Measurements from ENCODE around the gene ZNF217. TPM values are rescaled to one million over a fixed set of nuclear protein-coding genes. Genes with fewer than 3 reads are reported as not detected.
A peak's percentile ranks its signal among the peaks of the same experiment; 100 is the strongest.
"Not testable (repeated sequence)": the region's sequence is repeated elsewhere in the genome, so short reads cannot be mapped to it uniquely, and the experiment has no call there.

The ZNF217 gene
- total RNA-seq, 2 experiments from 2014 or later, result 39.7 to 68.4 TPM

GRCh38 chr20:53613748-53614147 is 20.1 kb upstream of the ZNF217 start:
- Histone ChIP-seq H3K9me2 (ENCODE audit: insufficient read depth, low read length) (no peaks in the 10 kb centered on the region), H3K79me2 (ENCODE audit: insufficient read depth, low read depth, low read length) (peaks cover 5% of the 10 kb centered on the region; the same call in 1 of the 2 replicates), H3K4me3 (ENCODE audit: low read depth, low read length, poor library complexity, severe bottlenecking) (no peak overlapping the region), H3K4me2 (ENCODE audit: low read length) (no peak overlapping the region), H2AFZ (ENCODE audit: low read length) (peak overlapping the region; percentile 60), H3K36me3 (ENCODE audit: insufficient read depth, low read length) (no peaks in the 10 kb centered on the region), H4K20me1 (ENCODE audit: insufficient read depth, low read length) (no peaks in the 10 kb centered on the region), H3K27ac (ENCODE audit: low read depth, low read length, poor library complexity, severe bottlenecking) (peak overlapping the region; percentile 5), H3K9me3 (ENCODE audit: low read length) (no peaks in the 10 kb centered on the region), H3K4me1 (ENCODE audit: insufficient read depth, low read length, poor library complexity, severe bottlenecking) (peaks cover 56% of the 10 kb centered on the region)
- CTCF ChIA-PET (ENCODE audit: unreplicated experiment), result no interaction called here
- no peak for DNase-seq (ENCODE audit: low spot score)
- no TSS peak for BruUV-seq (replicated peaks)
- intact Hi-C loops (cut with micrococcal nuclease; ENCODE audit: unreplicated experiment), result no loop called here
- POLR2A ChIA-PET, result interaction anchor here (0.5 to 2.9 kb wide), 11 partner anchors 9 to 1433 kb away, joined by 3 to 30 read pairs (median 4); no protein-coding TSS in a partner anchor
- TF ChIP-seq CTCF (conservative IDR thresholded peaks at IDR 0.05; ENCODE audit: low read length), result no peak
- TF ChIP-seq EZH2phosphoT487 (IDR thresholded peaks at IDR 0.05; ENCODE audit: borderline replicate concordance, low read depth, low read length), result no peak

- H3K36me3 ChIP-seq (ENCODE audit: insufficient read depth, low read length); H3K9me3 ChIP-seq (ENCODE audit: low read length); CTCF ChIA-PET (ENCODE audit: unreplicated experiment); BruUV-seq (replicated peaks); H3K4me2 ChIP-seq (ENCODE audit: low read length); intact Hi-C loops (cut with micrococcal nuclease; ENCODE audit: unreplicated experiment); H3K79me2 ChIP-seq (ENCODE audit: insufficient read depth, low read depth, low read length); H4K20me1 ChIP-seq (ENCODE audit: insufficient read depth, low read length); H3K9me2 ChIP-seq (ENCODE audit: insufficient read depth, low read length); DNase-seq (ENCODE audit: low spot score); H3K4me3 ChIP-seq (ENCODE audit: low read depth, low read length, poor library complexity, severe bottlenecking); H3K27ac ChIP-seq (ENCODE audit: low read depth, low read length, poor library complexity, severe bottlenecking): not testable (repeated sequence)
- Histone ChIP-seq H3K4me1 (ENCODE audit: insufficient read depth, low read length, poor library complexity, severe bottlenecking) (peaks cover 51% of the 10 kb centered on the region), H2AFZ (ENCODE audit: low read length) (peak overlapping the region; percentile 9; the same call in 1 of the 2 replicates)
- POLR2A ChIA-PET, result interaction anchor here (0.6 to 2.9 kb wide), 5 partner anchors 10 to 215 kb away, joined by 3 to 30 read pairs (median 3); no protein-coding TSS in a partner anchor
Observed at GRCh38 chr20:53612289-53612688, 18.6 kb upstream of the ZNF217 start.

- CTCF ChIA-PET (ENCODE audit: unreplicated experiment), result interaction anchor here (2.3 kb wide), 1 partner anchor 11 kb away, joined by 7 read pairs; no protein-coding TSS in a partner anchor
- no TSS peak for BruUV-seq (replicated peaks)
- DNase-seq (ENCODE audit: low spot score), result peak; percentile 34
- H3K4me1 ChIP-seq (ENCODE audit: insufficient read depth, low read length, poor library complexity, severe bottlenecking), result peaks cover 51% of the 10 kb centered on the region
- H3K4me2 ChIP-seq (ENCODE audit: low read length), result peak overlapping the region; percentile 75
- H3K9me2 ChIP-seq (ENCODE audit: insufficient read depth, low read length), result no peaks in the 10 kb centered on the region
- H3K9me3 ChIP-seq (ENCODE audit: low read length), result no peaks in the 10 kb centered on the region
- peaks cover 6% of the 10 kb centered on the region; the same call in 1 of the 2 replicates for H3K79me2 ChIP-seq (ENCODE audit: insufficient read depth, low read depth, low read length)
- intact Hi-C loops (cut with micrococcal nuclease; ENCODE audit: unreplicated experiment), result no loop called here
- no peaks in the 10 kb centered on the region for H4K20me1 ChIP-seq (ENCODE audit: insufficient read depth, low read length)
- peak overlapping the region; percentile 95 for H2AFZ ChIP-seq (ENCODE audit: low read length)
- H3K36me3 ChIP-seq (ENCODE audit: insufficient read depth, low read length), result no peaks in the 10 kb centered on the region
- H3K27ac ChIP-seq (ENCODE audit: low read depth, low read length, poor library complexity, severe bottlenecking), result peak overlapping the region; percentile 83
- H3K4me3 ChIP-seq (ENCODE audit: low read depth, low read length, poor library complexity, severe bottlenecking), result peak overlapping the region; percentile 43
- POLR2A ChIA-PET, result interaction anchor here (0.7 to 3.2 kb wide), 6 partner anchors 9 to 234 kb away, joined by 3 to 50 read pairs (median 6); partner anchors contain the start of gene ZNF217
- no peak for TF ChIP-seq CTCF (conservative IDR thresholded peaks at IDR 0.05; ENCODE audit: low read length)
- no peak for TF ChIP-seq EZH2phosphoT487 (IDR thresholded peaks at IDR 0.05; ENCODE audit: borderline replicate concordance, low read depth, low read length)
Observed at GRCh38 chr20:53611449-53611894, 17.8 kb upstream of the ZNF217 start.

All from OCI-LY7 (cell line).